Measurements from ENCODE around the gene NINL. TPM values are rescaled to one million over a fixed set of nuclear protein-coding genes. Genes with fewer than 3 reads are reported as not detected.
"Not testable (repeated sequence)": the region's sequence is repeated elsewhere in the genome, so short reads cannot be mapped to it uniquely, and the experiment has no call there.

NINL gene
- total and polyA plus RNA-seq, 2 of the 8 experiments (the other 6 are each of a cell fraction or from before 2014, with no cell fraction given): 15.3 to 30.0 TPM

DNA sequence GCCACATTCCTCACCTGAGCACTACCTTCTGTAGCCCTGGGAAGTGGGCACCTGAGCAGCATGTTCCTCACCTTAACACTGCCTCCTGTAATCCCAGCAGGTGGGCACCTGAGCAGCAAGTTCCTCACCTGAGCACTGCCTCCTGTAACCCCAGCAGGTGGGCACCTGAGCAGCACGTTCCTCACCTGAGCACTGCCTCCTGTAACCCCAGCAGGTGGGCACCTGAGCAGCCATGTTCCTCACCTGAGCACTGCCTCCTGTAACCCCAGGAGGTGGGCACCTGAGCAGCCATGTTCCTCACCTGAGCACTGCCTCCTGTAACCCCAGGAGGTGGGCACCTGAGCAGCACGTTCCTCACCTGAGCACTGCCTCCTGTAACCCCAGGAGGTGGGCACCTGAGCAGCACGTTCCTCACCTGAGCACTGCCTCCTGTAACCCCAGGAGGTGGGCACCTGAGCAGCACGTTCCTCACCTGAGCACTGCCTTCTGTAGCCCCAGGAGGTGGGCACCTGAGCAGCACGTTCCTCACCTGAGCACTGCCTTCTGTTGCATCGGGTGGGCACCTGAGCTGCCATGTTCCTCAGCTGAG lies 82.2 kb downstream of the NINL start:
- H4K8ac ChIP-seq (ENCODE audit: extremely low read depth, insufficient read depth, low read length); FAIRE-seq; H2BK20ac ChIP-seq (ENCODE audit: low read length); H3K4ac ChIP-seq (replicated peaks; ENCODE audit: insufficient read length, low read depth, low read length); H3K27me3 ChIP-seq (replicated peaks in 1 of 4; ENCODE audit: control insufficient read depth in 3 of 4, extremely low read depth in 1 of 4, insufficient read depth in 3 of 4, low read length in 3 of 4); H2BK120ac ChIP-seq (replicated peaks; ENCODE audit: low read depth, low read length); POLR2A ChIA-PET (ENCODE audit: partially characterized antibody); DNase-seq (ENCODE audit: low read depth in 1 of 2, low spot score in 2 of 2); H2BK5ac ChIP-seq (ENCODE audit: low read depth, low read length); H3K79me2 ChIP-seq (ENCODE audit: control insufficient read depth in 1 of 2, insufficient read depth in 2 of 2, low read length in 2 of 2); H3K4me1 ChIP-seq (replicated peaks in 1 of 4; ENCODE audit: control insufficient read depth in 3 of 4, insufficient read depth in 4 of 4, low read length in 3 of 4); H3K4me3 ChIP-seq (ENCODE audit: extremely low read depth in 1 of 4, insufficient read depth in 2 of 4, low read depth in 3 of 4, low read length in 4 of 4); H3K27ac ChIP-seq (ENCODE audit: low read depth, low read length); H3K23ac ChIP-seq (ENCODE audit: insufficient read length); H3K14ac ChIP-seq (ENCODE audit: insufficient read length); H4K91ac ChIP-seq (replicated peaks; ENCODE audit: insufficient read length, low read length); H3K18ac ChIP-seq (ENCODE audit: extremely low read depth, low read length); H3K79me1 ChIP-seq (ENCODE audit: low read depth, low read length); H4K20me1 ChIP-seq (replicated peaks in 1 of 2; ENCODE audit: control insufficient read depth in 1 of 2, insufficient read depth in 2 of 2, low read length in 2 of 2); H3K23me2 ChIP-seq (ENCODE audit: low read depth, low read length); H3K9ac ChIP-seq (replicated peaks in 1 of 4; ENCODE audit: extremely low read depth in 1 of 4, low read depth in 3 of 4, low read length in 3 of 4); H2AFZ ChIP-seq (ENCODE audit: low read length); H3K56ac ChIP-seq (replicated peaks; ENCODE audit: insufficient read length, low read depth, low read length); H3K9me3 ChIP-seq (ENCODE audit: insufficient read depth in 2 of 2, low read depth in 1 of 2, low read length in 1 of 2); H3K4me2 ChIP-seq (ENCODE audit: insufficient read depth in 1 of 2, low read depth in 2 of 2, low read length in 2 of 2); H2BK12ac ChIP-seq (ENCODE audit: low read depth, low read length); H2AK5ac ChIP-seq (ENCODE audit: low read depth, low read length); H4K5ac ChIP-seq (ENCODE audit: insufficient read length, low read depth, low read length); H2BK15ac ChIP-seq (ENCODE audit: low read length): not testable (repeated sequence)
- H3K36me3 ChIP-seq (ENCODE audit: control insufficient read depth in 2 of 4, insufficient read depth in 4 of 4, low read length in 3 of 4): peaks cover 2 to 18% (median 16%) of the 10 kb centered on the region in 4 experiments; a peak in 6 of 8 replicates
- 90% methylated on average over 6 of the region's 6 CpGs; no CpG with 5 or more reads in 1 of the 2 experiments for WGBS, 2 experiments (ENCODE audit: extremely low coverage in 1 of 2, insufficient coverage in 1 of 2, insufficient read length in 1 of 2, insufficient replicate concordance in 2 of 2, low coverage in 1 of 2, low lambda C conversion rate in 2 of 2, missing lambda C conversion rate in 1 of 2)
- CTCF ChIA-PET (ENCODE audit: partially characterized antibody): interaction anchor here (1.2 kb wide), 1 partner anchor 21 kb away, joined by 3 read pairs; no protein-coding TSS in a partner anchor
